H1 (cell line): ENCODE results near the gene SIGLEC6. TPM values are rescaled to one million over a fixed set of nuclear protein-coding genes. Genes with fewer than 3 reads are reported as not detected.

Source experiments
- CTCF ChIA-PET: fragments of 300-600 bp; sonication (Branson Sonifier 250); formaldehyde crosslinking; loops from one replicate; lab custom pipeline; 2021; ENCODE audit not compliant: partially characterized antibody; lab: Charles Lee
- POLR2A ChIA-PET: fragments of 300-600 bp; sonication (Branson Sonifier 250); formaldehyde crosslinking; loops from one replicate; lab custom pipeline; 2021; ENCODE audit warnings: inconsistent platforms; ENCODE audit not compliant: partially characterized antibody; lab: Charles Lee
- DNase-seq, 2 experiments: peaks; one replicate each; pipeline versions ENCODE4 v3.0.0 to v3.0.0-alpha.2; 2010 to 2022; ENCODE audit warnings: low spot score in 2 of 2, low read depth in 1 of 2, mixed read lengths in 1 of 2
- FAIRE-seq: peaks from 2 replicates; lab custom pipeline; 2011; peaks lifted over from hg19 to GRCh38; lab: Jason Lieb, UNC
- H2AFZ ChIP-seq: 2 replicates; pipeline ENCODE4 v1.8.1; 2012; ENCODE audit warnings: low read length, inconsistent platforms
- H2AK5ac ChIP-seq: 2 replicates; pipeline ENCODE4 v1.6.1; 2013; ENCODE audit warnings: low read depth, low read length
- H2BK120ac ChIP-seq: replicated peaks from 2 replicates; pipeline ENCODE3; 2013; ENCODE audit warnings: low read depth, low read length, inconsistent platforms
- H2BK12ac ChIP-seq: 2 replicates; pipeline ENCODE4 v1.6.1; 2013; ENCODE audit warnings: low read depth, low read length
- H2BK15ac ChIP-seq: 2 replicates; pipeline ENCODE4 v1.6.1; 2013; ENCODE audit warnings: low read length
- H2BK20ac ChIP-seq: 2 replicates; pipeline ENCODE4 v1.6.1; 2013; ENCODE audit warnings: low read length
- H2BK5ac ChIP-seq: 2 replicates; pipeline ENCODE4 v1.6.1; 2013; ENCODE audit warnings: low read depth, low read length
- H3K14ac ChIP-seq: 2 replicates; pipeline ENCODE4 v1.6.1; 2013; ENCODE audit warnings: inconsistent platforms; ENCODE audit not compliant: insufficient read length
- H3K18ac ChIP-seq: 2 replicates; pipeline ENCODE4 v1.6.1; 2013; ENCODE audit warnings: low read length; ENCODE audit errors: extremely low read depth
- H3K23ac ChIP-seq: 2 replicates; pipeline ENCODE4 v1.6.1; 2013; ENCODE audit warnings: inconsistent platforms; ENCODE audit not compliant: insufficient read length
- H3K23me2 ChIP-seq: 2 replicates; pipeline ENCODE4 v1.6.1; 2013; ENCODE audit warnings: low read depth, low read length
- H3K27ac ChIP-seq: 2 replicates; pipeline ENCODE4 v1.6.1; 2011; ENCODE audit warnings: low read depth, low read length, inconsistent platforms
- H3K27me3 ChIP-seq, 4 experiments: replicated peaks in 1 of 4; 1 replicate in 1 of 4; 2 replicates in 3 of 4; pipeline versions ENCODE4 v1.6.1 to v1.8.1; 2011 to 2013; ENCODE audit warnings: low read length in 3 of 4, mild to moderate bottlenecking in 3 of 4, inconsistent platforms in 2 of 4, mixed read lengths in 2 of 4, moderate library complexity in 1 of 4; ENCODE audit not compliant: control insufficient read depth in 3 of 4, insufficient read depth in 3 of 4; ENCODE audit errors: extremely low read depth in 1 of 4
- H3K36me3 ChIP-seq, 4 experiments: 2 replicates each; pipeline versions ENCODE4 v1.6.1 to v1.8.1; 2011 to 2013; ENCODE audit warnings: mild to moderate bottlenecking in 4 of 4, low read length in 3 of 4, moderate library complexity in 2 of 4, control low read depth in 1 of 4, inconsistent platforms in 1 of 4; ENCODE audit not compliant: insufficient read depth in 4 of 4, control insufficient read depth in 2 of 4
- H3K4ac ChIP-seq: replicated peaks from 2 replicates; pipeline ENCODE3; 2013; ENCODE audit warnings: low read length, low read depth, mixed read lengths, inconsistent platforms; ENCODE audit not compliant: insufficient read length
- H3K4me1 ChIP-seq, 4 experiments: replicated peaks in 1 of 4; 1 replicate in 1 of 4; 2 replicates in 3 of 4; pipeline versions ENCODE4 v1.6.1 to v1.8.1; 2011 to 2013; ENCODE audit warnings: low read length in 3 of 4, inconsistent platforms in 2 of 4, mixed read lengths in 1 of 4; ENCODE audit not compliant: insufficient read depth in 4 of 4, control insufficient read depth in 3 of 4
- H3K4me2 ChIP-seq, 2 experiments: 2 replicates each; pipeline versions ENCODE4 v1.6.1 to v1.8.1; 2011 to 2013; ENCODE audit warnings: low read depth in 2 of 2, low read length in 2 of 2, control low read depth in 1 of 2, inconsistent platforms in 1 of 2, mild to moderate bottlenecking in 1 of 2; ENCODE audit not compliant: insufficient read depth in 1 of 2
- H3K4me3 ChIP-seq, 4 experiments: fragments of 200-600, 300-600 bp in 1 of 4; sonication (generic), shearing (Covaris generic), sonication (Bioruptor Twin) in 1 of 4; 2 replicates each; pipeline versions ENCODE4 v1.5.1 to v1.8.1; 2011 to 2016; ENCODE audit warnings: low read length in 4 of 4, low read depth in 3 of 4, control low read depth in 2 of 4, inconsistent platforms in 2 of 4, mild to moderate bottlenecking in 2 of 4, mixed read lengths in 1 of 4, moderate library complexity in 1 of 4; ENCODE audit not compliant: insufficient read depth in 2 of 4; ENCODE audit errors: extremely low read depth in 1 of 4
- H3K56ac ChIP-seq: replicated peaks from 2 replicates; pipeline ENCODE3; 2013; ENCODE audit warnings: low read depth, mild to moderate bottlenecking, mixed read lengths, low read length, inconsistent platforms; ENCODE audit not compliant: insufficient read length
- H3K79me1 ChIP-seq: 2 replicates; pipeline ENCODE4 v1.6.1; 2013; ENCODE audit warnings: low read depth, low read length, control low read depth
- H3K79me2 ChIP-seq, 2 experiments: 2 replicates each; pipeline versions ENCODE4 v1.6.1 to v1.8.1; 2012 to 2013; ENCODE audit warnings: low read length in 2 of 2, mild to moderate bottlenecking in 2 of 2, inconsistent platforms in 1 of 2; ENCODE audit not compliant: insufficient read depth in 2 of 2, control insufficient read depth in 1 of 2
- H3K9ac ChIP-seq, 4 experiments: replicated peaks in 1 of 4; 1 replicate in 1 of 4; 2 replicates in 3 of 4; pipeline versions ENCODE4 v1.6.1 to v1.8.1; 2011 to 2013; ENCODE audit warnings: low read depth in 3 of 4, low read length in 3 of 4, control low read depth in 2 of 4, mild to moderate bottlenecking in 2 of 4, moderate library complexity in 2 of 4, inconsistent platforms in 1 of 4; ENCODE audit errors: extremely low read depth in 1 of 4
- H3K9me3 ChIP-seq, 2 experiments: 2 replicates each; pipeline versions ENCODE4 v1.6.1 to v1.8.1; 2012 to 2013; ENCODE audit warnings: mild to moderate bottlenecking in 2 of 2, moderate library complexity in 2 of 2, control low read depth in 1 of 2, inconsistent platforms in 1 of 2, low read depth in 1 of 2, low read length in 1 of 2, mixed read lengths in 1 of 2; ENCODE audit not compliant: insufficient read depth in 2 of 2
- H4K20me1 ChIP-seq, 2 experiments: replicated peaks in 1 of 2; 2 replicates each; pipeline versions ENCODE3 to v1.8.1; 2011 to 2013; ENCODE audit warnings: inconsistent platforms in 2 of 2, low read length in 2 of 2, mild to moderate bottlenecking in 1 of 2; ENCODE audit not compliant: insufficient read depth in 2 of 2, control insufficient read depth in 1 of 2
- H4K5ac ChIP-seq: 2 replicates; pipeline ENCODE4 v1.6.1; 2013; ENCODE audit warnings: low read length, low read depth, mixed read lengths, inconsistent platforms; ENCODE audit not compliant: insufficient read length
- H4K8ac ChIP-seq: 2 replicates; pipeline ENCODE4 v1.8.0; 2013; ENCODE audit warnings: mild to moderate bottlenecking, moderate library complexity, low read length, inconsistent platforms; ENCODE audit not compliant: insufficient read depth; ENCODE audit errors: extremely low read depth
- H4K91ac ChIP-seq: replicated peaks from 2 replicates; pipeline ENCODE3; 2013; ENCODE audit warnings: low read length, mixed read lengths, inconsistent platforms; ENCODE audit not compliant: insufficient read length
- BACH1 ChIP-seq: IDR thresholded peaks from 2 replicates; pipeline ENCODE4 v1.6.1; 2012; ENCODE audit warnings: low read length, improper control_type of control experiment
- CTCF ChIP-seq, 3 experiments: IDR thresholded peaks; 1 replicate in 2 of 3; 2 replicates in 1 of 3; pipeline versions ENCODE4 v1.5.1 to v1.6.1; 2011; ENCODE audit warnings: low read length in 3 of 3, mild to moderate bottlenecking in 3 of 3, inconsistent platforms in 2 of 3, low read depth in 1 of 3, moderate library complexity in 1 of 3; ENCODE audit not compliant: insufficient read depth in 1 of 3; ENCODE audit errors: control extremely low read depth in 1 of 3
- E2F6 ChIP-seq: IDR thresholded peaks from 2 replicates; pipeline ENCODE4 v1.6.1; 2012; ENCODE audit warnings: inconsistent platforms
- EGR1 ChIP-seq: IDR thresholded peaks from 2 replicates; pipeline ENCODE4 v1.6.1; 2011; ENCODE audit warnings: low read depth, low read length, borderline replicate concordance
- GABPA ChIP-seq: IDR thresholded peaks from 2 replicates; pipeline ENCODE4 v1.6.1; 2011; ENCODE audit warnings: mild to moderate bottlenecking, low read length, moderate library complexity, borderline replicate concordance; ENCODE audit not compliant: insufficient read depth
- HDAC6 ChIP-seq: IDR thresholded peaks from one replicate; pipeline ENCODE4 v1.7.1; 2012; ENCODE audit warnings: low read depth, mild to moderate bottlenecking, inconsistent platforms, low read length, moderate library complexity
- KDM4A ChIP-seq: IDR thresholded peaks from one replicate; pipeline ENCODE4 v1.7.1; 2012; ENCODE audit warnings: low read depth, mild to moderate bottlenecking, moderate library complexity, low read length, inconsistent platforms; ENCODE audit not compliant: severe bottlenecking
- PHF8 ChIP-seq: fragments of 200-600 bp; sonication (generic); conservative IDR thresholded peaks from 2 replicates; pipeline ENCODE4 v1.7.1; 2012; ENCODE audit warnings: low read depth, mild to moderate bottlenecking, inconsistent platforms, low read length, moderate library complexity
- SAP30 ChIP-seq: fragments of 300-600 bp; sonication (generic); IDR thresholded peaks from 2 replicates; pipeline ENCODE4 v1.7.1; 2012; ENCODE audit warnings: low read length, moderate library complexity, mild to moderate bottlenecking, inconsistent platforms; ENCODE audit not compliant: insufficient read depth, insufficient replicate concordance
- SIN3A ChIP-seq, 2 experiments: IDR thresholded peaks in 1 of 2; conservative IDR thresholded peaks in 1 of 2; 2 replicates each; pipeline ENCODE4 v1.6.1; 2011 to 2012; ENCODE audit warnings: low read length in 2 of 2, improper control_type of control experiment in 1 of 2, low read depth in 1 of 2, mild to moderate bottlenecking in 1 of 2
- SP2 ChIP-seq: IDR thresholded peaks from 2 replicates; pipeline ENCODE4 v1.6.1; 2012; ENCODE audit warnings: mild to moderate bottlenecking, low read length, inconsistent platforms
- WGBS, 2 experiments: shearing (Covaris generic) in 1 of 2; methylation state at CpG; one replicate each; pipeline versions ENCODE4 v1.1.6 to v1.1.7; 2013 to 2015; ENCODE audit warnings: low lambda C conversion rate in 2 of 2, mixed read lengths in 2 of 2, inconsistent platforms in 1 of 2, low coverage in 1 of 2, missing lambda C conversion rate in 1 of 2; ENCODE audit not compliant: insufficient replicate concordance in 2 of 2, insufficient coverage in 1 of 2, insufficient read length in 1 of 2; ENCODE audit errors: extremely low coverage in 1 of 2, missing lambda C conversion rate in 1 of 2; 5-methylcytosine and 5-hydroxymethylcytosine counted together
- polyA plus RNA-seq, 7 experiments: library from polyadenylated mRNA; depleted of rRNA in 3 of 7; stranded (reverse) in 5 of 7; unstranded in 2 of 7; fragments of >200 nt in 5 of 7; fragments of 200-250 nt in 2 of 7; gene quantifications; 1 replicate in 5 of 7; 2 replicates in 1 of 7; 4 replicates in 1 of 7; pipeline versions ENCODE4 v1.2.1 to v1.2.3, GENCODE V29; 2011 to 2013; ENCODE audit warnings: missing spikeins in 2 of 7, mixed read lengths in 2 of 7
- total RNA-seq: library from RNA; stranded (reverse); fragmentation: NEBNext Ultra II Directional; extraction: Animal tissue kit (Norgen Biotek cat#: 25700); gene quantifications from 2 replicates; pipeline ENCODE4 v1.2.1, GENCODE V29; 2021

The SIGLEC6 gene
- total and polyA plus RNA-seq, 2 of the 8 experiments (the other 6 are each of a cell fraction or from before 2014, with no cell fraction given): 0.05 TPM; not detected in 1

- H3K4me2 ChIP-seq: no peak overlapping the region
- DNase-seq (no peak), FAIRE-seq (no peak)
- H4K91ac ChIP-seq: no peak overlapping the region
- no peak overlapping the region for H3K27ac ChIP-seq
- no peak overlapping the region for H3K4me3 ChIP-seq
- 55% methylated on average over 4 of the region's 4 CpGs; no CpG with 5 or more reads in 1 of the 2 experiments for WGBS, 2 experiments
- no peak overlapping the region for H4K5ac ChIP-seq
- H3K27me3 ChIP-seq: no peaks in the 10 kb centered on the region
- ChIA-PET POLR2A (no interaction called here), CTCF (no interaction called here)
- no peaks in the 10 kb centered on the region for H3K36me3 ChIP-seq
- H2BK5ac ChIP-seq: no peak overlapping the region
- H3K9me3 ChIP-seq: peaks cover 31 to 34% of the 10 kb centered on the region in 2 experiments
- H2AK5ac ChIP-seq: no peak overlapping the region
- H4K20me1 ChIP-seq: no peaks in the 10 kb centered on the region
- H3K23me2 ChIP-seq: peaks cover 1% of the 10 kb centered on the region; the same call in 1 of the 2 replicates
- H3K14ac ChIP-seq: no peak overlapping the region
- H2BK120ac ChIP-seq: no peak overlapping the region
- no peak overlapping the region for H3K56ac ChIP-seq
- no peak overlapping the region for H2BK15ac ChIP-seq
- no peak overlapping the region for H2AFZ ChIP-seq
- no peak overlapping the region for H3K4ac ChIP-seq
- H3K23ac ChIP-seq: no peak overlapping the region
- H3K9ac ChIP-seq: no peak overlapping the region
- H2BK12ac ChIP-seq: no peak overlapping the region
- H3K18ac ChIP-seq: no peak overlapping the region
- H3K79me1 ChIP-seq: no peaks in the 10 kb centered on the region
- no peaks in the 10 kb centered on the region for H3K79me2 ChIP-seq
- H4K8ac ChIP-seq: no peak overlapping the region
- no peaks in the 10 kb centered on the region for H3K4me1 ChIP-seq
- no peak overlapping the region for H2BK20ac ChIP-seq
- no peak for TF ChIP-seq E2F6
- no peak for TF ChIP-seq BACH1
- no peak for TF ChIP-seq GABPA
- TF ChIP-seq SAP30: no peak
- no peak for TF ChIP-seq PHF8
- no peak for TF ChIP-seq KDM4A
- no peak for TF ChIP-seq SP2
- TF ChIP-seq CTCF (IDR thresholded peaks at IDR 0.05; ENCODE audit: control extremely low read depth in 1 of 3, insufficient read depth in 1 of 3, low read depth in 1 of 3, low read length in 3 of 3): no peak
- no peak for TF ChIP-seq SIN3A (conservative IDR thresholded peaks at IDR 0.05 in 1 of 2, IDR thresholded peaks at IDR 0.05 in 1 of 2; ENCODE audit: low read depth in 1 of 2, low read length in 2 of 2)
- no peak for TF ChIP-seq EGR1
- TF ChIP-seq HDAC6: no peak
Measured at GRCh38 chr19:51560339-51560738, 28.9 kb upstream of the SIGLEC6 start.
